Measurements from ENCODE around the gene PDE6A.

The PDE6A gene

DNA sequence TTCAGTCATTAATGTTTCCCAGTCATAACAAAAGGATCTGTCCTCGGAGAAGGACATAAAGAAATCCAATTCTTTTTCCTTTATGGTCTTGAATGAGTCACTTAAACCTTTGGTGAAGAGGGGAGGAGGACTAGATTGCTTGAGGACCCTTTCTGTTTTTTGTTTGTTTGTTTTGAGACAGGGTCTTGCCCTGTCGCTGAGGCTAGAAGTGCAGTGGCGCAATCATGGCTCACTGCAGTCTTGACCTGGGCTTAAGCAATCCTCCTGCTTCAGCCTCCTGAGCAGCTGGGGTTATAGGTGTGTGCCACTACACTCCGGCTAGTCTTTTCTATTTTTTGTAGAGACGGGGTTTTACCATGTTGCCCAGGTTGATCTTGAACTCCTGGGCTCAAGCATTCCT lies 43.5 kb upstream of the PDE6A start:
- DNase-seq (ENCODE audit: low read depth in 1 of 2, low spot score in 1 of 2), result peak in 1 of 2 experiments; percentile 15
- TF ChIP-seq, protein P1, sequence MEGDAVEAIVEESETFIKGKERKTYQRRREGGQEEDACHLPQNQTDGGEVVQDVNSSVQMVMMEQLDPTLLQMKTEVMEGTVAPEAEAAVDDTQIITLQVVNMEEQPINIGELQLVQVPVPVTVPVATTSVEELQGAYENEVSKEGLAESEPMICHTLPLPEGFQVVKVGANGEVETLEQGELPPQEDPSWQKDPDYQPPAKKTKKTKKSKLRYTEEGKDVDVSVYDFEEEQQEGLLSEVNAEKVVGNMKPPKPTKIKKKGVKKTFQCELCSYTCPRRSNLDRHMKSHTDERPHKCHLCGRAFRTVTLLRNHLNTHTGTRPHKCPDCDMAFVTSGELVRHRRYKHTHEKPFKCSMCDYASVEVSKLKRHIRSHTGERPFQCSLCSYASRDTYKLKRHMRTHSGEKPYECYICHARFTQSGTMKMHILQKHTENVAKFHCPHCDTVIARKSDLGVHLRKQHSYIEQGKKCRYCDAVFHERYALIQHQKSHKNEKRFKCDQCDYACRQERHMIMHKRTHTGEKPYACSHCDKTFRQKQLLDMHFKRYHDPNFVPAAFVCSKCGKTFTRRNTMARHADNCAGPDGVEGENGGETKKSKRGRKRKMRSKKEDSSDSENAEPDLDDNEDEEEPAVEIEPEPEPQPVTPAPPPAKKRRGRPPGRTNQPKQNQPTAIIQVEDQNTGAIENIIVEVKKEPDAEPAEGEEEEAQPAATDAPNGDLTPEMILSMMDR (IDR thresholded peaks at IDR 0.05; ENCODE audit: insufficient read depth, low read length), result no peak
- TF ChIP-seq, protein P2, sequence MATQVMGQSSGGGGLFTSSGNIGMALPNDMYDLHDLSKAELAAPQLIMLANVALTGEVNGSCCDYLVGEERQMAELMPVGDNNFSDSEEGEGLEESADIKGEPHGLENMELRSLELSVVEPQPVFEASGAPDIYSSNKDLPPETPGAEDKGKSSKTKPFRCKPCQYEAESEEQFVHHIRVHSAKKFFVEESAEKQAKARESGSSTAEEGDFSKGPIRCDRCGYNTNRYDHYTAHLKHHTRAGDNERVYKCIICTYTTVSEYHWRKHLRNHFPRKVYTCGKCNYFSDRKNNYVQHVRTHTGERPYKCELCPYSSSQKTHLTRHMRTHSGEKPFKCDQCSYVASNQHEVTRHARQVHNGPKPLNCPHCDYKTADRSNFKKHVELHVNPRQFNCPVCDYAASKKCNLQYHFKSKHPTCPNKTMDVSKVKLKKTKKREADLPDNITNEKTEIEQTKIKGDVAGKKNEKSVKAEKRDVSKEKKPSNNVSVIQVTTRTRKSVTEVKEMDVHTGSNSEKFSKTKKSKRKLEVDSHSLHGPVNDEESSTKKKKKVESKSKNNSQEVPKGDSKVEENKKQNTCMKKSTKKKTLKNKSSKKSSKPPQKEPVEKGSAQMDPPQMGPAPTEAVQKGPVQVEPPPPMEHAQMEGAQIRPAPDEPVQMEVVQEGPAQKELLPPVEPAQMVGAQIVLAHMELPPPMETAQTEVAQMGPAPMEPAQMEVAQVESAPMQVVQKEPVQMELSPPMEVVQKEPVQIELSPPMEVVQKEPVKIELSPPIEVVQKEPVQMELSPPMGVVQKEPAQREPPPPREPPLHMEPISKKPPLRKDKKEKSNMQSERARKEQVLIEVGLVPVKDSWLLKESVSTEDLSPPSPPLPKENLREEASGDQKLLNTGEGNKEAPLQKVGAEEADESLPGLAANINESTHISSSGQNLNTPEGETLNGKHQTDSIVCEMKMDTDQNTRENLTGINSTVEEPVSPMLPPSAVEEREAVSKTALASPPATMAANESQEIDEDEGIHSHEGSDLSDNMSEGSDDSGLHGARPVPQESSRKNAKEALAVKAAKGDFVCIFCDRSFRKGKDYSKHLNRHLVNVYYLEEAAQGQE (IDR thresholded peaks at IDR 0.05; ENCODE audit: insufficient replicate concordance, low read depth), result no peak
- no peak for TF ChIP-seq POLR2AphosphoS5 (IDR thresholded peaks at IDR 0.05; ENCODE audit: low read depth)
- TF ChIP-seq GABPA (IDR thresholded peaks at IDR 0.05; ENCODE audit: low read depth), result no peak
- TF ChIP-seq SPI1 (IDR thresholded peaks at IDR 0.05; ENCODE audit: borderline replicate concordance, low read depth), result no peak
- Histone ChIP-seq H3K27me3 (ENCODE audit: insufficient read depth, poor library complexity, severe bottlenecking) (no peaks in the 10 kb centered on the region), H3K4me3 (replicated peaks; ENCODE audit: insufficient read depth, low read length) (no peak overlapping the region), H3K27ac (replicated peaks) (no peak overlapping the region)

- Histone ChIP-seq H3K4me3 (replicated peaks; ENCODE audit: insufficient read depth, low read length) (no peak overlapping the region), H3K27ac (replicated peaks) (no peak overlapping the region), H3K27me3 (ENCODE audit: insufficient read depth, poor library complexity, severe bottlenecking) (no peaks in the 10 kb centered on the region)
- no peak for TF ChIP-seq POLR2AphosphoS5 (IDR thresholded peaks at IDR 0.05; ENCODE audit: low read depth)
- no peak for TF ChIP-seq SPI1 (IDR thresholded peaks at IDR 0.05; ENCODE audit: borderline replicate concordance, low read depth)
- TF ChIP-seq GABPA (IDR thresholded peaks at IDR 0.05; ENCODE audit: low read depth), result no peak
- TF ChIP-seq, protein P2 (IDR thresholded peaks at IDR 0.05; ENCODE audit: insufficient replicate concordance, low read depth), result no peak
- TF ChIP-seq, protein P1 (IDR thresholded peaks at IDR 0.05; ENCODE audit: insufficient read depth, low read length), result no peak
- no peak for DNase-seq (ENCODE audit: low read depth in 1 of 2, low spot score in 1 of 2)
Observed at GRCh38 chr5:149982505-149982904, 37.9 kb upstream of the PDE6A start.

DNA sequence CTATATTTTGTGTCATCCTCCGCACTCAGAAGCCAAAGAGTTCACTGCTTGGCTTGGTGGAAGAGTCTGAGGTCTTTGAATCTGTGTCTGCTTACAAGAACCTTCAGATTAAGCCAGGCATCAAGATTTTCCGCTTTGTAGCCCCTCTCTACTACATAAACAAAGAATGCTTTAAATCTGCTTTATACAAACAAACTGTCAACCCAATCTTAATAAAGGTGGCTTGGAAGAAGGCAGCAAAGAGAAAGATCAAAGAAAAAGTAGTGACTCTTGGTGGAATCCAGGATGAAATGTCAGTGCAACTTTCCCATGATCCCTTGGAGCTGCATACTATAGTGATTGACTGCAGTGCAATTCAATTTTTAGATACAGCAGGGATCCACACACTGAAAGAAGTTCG lies 36.6 kb upstream of the PDE6A start:
- H3K27ac ChIP-seq (replicated peaks), result no peak overlapping the region
- H3K4me3 ChIP-seq (replicated peaks; ENCODE audit: insufficient read depth, low read length), result no peak overlapping the region
- no peaks in the 10 kb centered on the region for H3K27me3 ChIP-seq (ENCODE audit: insufficient read depth, poor library complexity, severe bottlenecking)
- no peak for DNase-seq (ENCODE audit: low read depth in 1 of 2, low spot score in 1 of 2)
- TF ChIP-seq SPI1 (IDR thresholded peaks at IDR 0.05; ENCODE audit: borderline replicate concordance, low read depth) (no peak), POLR2AphosphoS5 (IDR thresholded peaks at IDR 0.05; ENCODE audit: low read depth) (no peak), GABPA (IDR thresholded peaks at IDR 0.05; ENCODE audit: low read depth) (no peak)
- TF ChIP-seq, protein P1 (IDR thresholded peaks at IDR 0.05; ENCODE audit: insufficient read depth, low read length), result no peak
- TF ChIP-seq, protein P2 (IDR thresholded peaks at IDR 0.05; ENCODE audit: insufficient replicate concordance, low read depth), result no peak

Data from HL-60 (cell line).